ENCODE results near the gene RALGPS1.
"Not testable (repeated sequence)": the region's sequence is repeated elsewhere in the genome, so short reads cannot be mapped to it uniquely, and the experiment has no call there.

The RALGPS1 gene

DNA sequence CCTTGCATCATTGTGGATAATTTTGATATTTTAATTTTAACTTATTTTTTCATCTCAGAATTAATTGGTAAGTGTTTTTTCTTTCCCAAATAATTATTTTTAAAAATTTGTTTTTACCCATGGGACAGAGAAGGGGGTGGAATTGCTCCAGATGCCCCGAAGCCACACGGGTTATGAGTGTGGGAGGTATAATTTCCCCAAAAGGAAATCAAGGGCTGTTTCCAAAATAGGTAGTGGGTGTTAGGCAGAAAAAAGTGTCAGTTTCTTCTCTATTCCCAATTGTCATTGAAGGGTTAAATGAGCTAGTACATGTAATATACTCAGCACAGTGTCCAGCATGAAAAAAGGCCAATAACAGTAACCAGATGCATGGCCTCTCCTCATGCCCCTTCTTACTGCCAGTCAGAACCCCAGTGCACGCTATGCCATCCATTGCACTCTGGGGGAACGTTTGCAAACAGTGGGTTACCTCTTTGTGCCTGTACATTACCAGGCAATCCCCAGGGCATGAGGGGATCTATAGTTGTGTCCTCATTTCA lies 244.3 kb downstream of the RALGPS1 start:
- DNase-seq (ENCODE audit: low read depth): no peak

DNA sequence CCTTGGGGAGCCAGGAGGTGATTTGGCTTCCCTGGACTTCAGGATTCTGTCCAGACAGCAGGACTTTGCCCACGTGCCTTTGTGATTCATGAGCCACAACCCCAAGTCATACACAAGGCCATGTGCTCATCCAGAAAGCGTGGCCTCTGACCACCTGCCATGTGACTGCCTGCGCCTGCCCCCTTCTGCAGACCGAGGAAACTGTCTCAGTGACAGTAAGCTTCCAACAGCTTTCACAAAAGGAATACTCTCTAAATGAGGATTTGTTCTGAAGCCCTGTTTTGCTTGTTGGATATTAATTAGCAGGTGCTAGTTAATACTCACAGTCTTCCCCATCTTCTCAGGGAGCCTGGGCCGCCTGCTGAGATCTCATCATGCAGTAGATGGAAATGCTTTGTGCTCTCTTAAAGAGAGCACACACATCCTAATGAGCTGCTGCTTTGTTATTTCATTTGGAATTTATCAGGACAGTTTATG lies 244.8 kb downstream of the RALGPS1 start:
- DNase-seq (ENCODE audit: low read depth): no peak

DNA sequence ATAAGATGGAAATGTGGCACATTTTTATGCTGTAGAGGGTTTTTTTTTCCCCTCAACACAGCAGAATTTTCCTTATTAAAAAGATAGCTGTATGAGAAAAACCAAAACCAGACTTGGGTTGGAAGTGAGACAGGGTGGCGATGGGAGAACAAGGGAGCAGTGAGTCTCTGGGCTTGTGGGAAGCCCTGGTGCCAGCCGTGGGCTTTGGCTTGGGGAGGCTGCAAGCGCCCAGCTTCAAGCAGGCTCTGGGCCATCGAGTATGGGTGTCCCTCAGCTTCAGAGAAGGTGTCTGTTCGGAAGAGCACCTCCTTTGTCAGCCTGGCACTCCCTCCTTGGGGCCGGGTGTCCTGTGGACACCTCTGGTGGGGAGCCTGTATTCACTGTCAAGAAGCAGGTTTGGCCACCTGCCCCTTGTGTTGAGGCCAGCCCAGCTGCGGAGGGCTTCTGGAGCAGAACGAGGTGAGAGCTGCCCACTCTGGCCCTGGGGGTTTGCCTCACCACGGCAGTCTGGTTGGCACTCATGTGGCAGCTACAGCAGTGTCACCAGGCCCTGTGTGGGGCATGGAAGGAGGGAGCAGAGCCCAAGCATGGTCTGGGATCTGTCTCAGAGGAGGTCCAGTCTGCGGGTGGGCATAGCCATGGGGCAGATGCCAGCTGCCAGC lies 245.5 kb downstream of the RALGPS1 start:
- DNase-seq (ENCODE audit: low read depth): no peak

DNA sequence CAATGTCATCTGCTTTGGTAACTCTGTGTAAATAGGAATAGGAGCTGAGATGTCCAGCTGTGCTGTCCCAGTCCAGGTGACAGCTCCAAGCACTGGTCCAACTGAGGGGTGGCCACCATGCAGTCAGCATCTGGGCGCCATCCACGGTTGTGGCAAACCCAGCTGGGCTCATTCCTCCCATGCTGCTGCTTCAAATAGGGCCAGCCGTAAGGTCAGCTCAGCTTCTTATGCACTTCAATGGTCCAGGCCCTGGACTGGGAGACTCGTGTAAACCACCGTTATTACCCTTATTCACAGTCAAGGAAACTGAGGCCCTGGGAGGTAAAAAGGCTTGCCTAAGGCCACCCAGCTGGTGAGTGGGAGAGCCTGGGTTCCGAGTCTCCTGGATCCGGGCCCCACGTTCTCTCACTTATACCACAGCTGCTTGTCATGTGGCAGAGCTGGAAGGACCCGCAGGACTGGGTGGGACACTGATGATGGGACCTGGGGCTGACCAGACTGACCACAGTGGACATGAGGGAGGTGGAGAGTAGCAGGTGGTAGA lies 246.6 kb downstream of the RALGPS1 start:
- DNase-seq (ENCODE audit: low read depth): no peak

DNA sequence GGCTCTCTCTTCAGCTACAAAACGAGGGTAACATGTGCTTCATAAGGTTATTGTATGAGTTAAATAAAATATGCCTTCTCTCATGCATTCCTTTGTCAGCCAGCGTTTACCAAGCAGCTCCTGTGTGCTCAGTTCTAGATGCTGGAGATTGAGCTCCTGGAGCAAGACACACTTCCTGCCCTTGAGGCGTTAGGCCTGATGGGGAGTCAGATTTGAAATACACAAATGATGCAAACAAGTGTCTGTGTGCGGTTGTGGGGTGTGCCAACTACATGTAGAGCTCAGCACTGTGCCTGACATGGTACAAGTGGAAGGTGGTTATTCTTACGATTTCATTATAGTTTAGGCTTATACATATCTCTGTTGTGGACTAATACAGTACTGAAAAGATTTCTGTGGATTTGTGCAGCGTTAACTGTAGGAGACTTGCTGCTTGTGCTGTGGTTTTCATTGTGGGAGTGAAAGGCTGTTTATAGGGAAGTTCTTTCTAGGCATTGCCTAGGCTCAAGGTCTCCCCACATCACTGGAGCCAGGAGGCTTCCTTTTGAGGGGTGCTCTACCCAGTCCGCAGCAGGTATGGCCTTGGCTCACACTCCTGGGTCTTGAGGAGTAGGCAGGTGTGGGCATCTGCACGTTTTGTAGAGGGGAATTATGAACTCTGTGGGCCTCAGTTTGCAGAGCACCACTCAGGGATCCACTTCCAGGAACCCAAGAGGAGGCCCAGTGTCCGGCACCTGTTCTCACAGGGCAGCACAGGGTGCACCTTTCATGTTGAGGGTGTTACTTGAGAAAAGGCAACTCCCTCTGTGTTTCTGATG lies 247.7 kb downstream of the RALGPS1 start:
- no peak for DNase-seq (ENCODE audit: low read depth)

DNA sequence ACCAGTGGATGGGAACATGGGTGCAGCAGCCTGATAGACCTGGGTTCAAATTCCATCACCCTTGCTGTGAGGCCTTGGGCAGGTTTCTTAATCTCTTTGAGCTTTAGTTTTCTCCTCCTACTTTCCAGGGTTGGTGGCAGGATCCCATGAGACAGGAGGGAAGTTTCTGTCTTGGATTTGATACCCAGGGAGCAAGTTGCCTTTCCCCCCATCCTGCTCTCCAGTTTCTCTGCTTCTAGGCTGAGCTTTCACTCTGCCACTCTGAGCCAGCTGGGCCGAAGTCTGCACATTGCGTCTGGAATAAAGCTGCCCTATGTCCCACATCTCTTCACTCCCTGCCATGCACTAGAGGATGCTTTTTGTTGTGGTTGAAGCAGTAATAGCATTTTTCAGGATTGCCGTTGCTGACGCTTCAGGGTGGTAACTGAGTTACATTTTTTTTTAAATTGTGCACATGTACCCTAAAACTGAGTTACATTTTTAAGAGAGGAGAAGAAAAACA lies 248.3 kb downstream of the RALGPS1 start:
- DNase-seq (ENCODE audit: low read depth): no peak

DNA sequence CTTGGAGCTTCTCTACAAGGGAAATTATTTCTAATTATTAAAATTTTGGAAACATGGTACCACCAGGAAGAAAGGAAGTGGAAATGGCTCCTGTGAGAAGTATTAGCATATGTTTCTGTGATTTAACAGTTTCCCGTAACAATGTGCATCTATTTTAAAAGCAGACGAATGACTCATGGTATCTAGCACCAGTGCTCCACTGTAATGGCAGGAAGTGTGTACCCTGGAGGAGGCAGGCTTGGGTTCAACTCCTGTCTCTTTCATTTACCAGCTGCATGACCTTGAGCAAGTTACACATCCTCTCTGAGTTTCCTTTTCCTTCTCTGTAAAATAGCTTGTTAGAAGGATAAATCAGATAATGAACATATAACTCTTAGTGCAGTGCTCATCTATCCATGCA lies 248.8 kb downstream of the RALGPS1 start:
- no peak for DNase-seq (ENCODE audit: low read depth)

DNA sequence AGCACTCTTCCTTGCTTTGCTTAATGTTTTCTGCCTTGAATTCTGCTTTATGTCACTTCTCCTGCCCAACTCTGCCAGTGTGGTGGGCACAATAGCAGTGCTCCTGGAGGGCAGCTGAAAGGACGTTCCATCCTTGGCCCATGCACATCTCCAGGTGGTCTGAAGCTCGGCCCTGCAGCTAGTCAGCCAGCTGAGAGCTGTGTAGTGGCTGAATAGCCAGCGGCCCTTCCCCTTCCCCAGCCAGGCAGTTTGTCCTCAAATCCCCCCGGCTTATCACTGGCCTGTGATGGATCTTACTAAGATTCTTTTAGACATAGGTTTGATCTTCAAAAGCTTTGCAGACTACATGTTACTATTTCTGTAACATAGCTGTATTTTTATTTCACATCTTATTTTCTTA lies 250.5 kb downstream of the RALGPS1 start:
- DNase-seq (ENCODE audit: low read depth): no peak

DNA sequence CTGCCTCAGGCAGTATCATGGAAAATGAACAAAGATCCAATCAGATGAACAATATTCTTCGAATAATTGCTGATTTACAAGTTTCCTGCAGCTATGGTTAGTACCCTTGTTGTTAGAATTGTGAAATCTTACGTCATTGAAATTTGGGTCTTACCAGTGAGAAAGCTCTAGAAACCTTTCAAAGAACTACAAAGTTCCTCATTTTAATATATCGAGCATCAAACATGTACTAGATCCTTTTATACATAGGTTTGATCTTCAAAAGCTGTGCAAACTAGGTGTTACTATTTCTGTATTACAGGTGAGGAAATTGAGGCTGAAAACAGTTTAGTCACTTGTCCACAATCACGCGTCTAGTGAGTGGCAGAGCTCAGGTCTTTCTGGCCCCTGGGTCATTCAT lies 251.5 kb downstream of the RALGPS1 start:
- DNase-seq (ENCODE audit: low read depth): no peak

DNA sequence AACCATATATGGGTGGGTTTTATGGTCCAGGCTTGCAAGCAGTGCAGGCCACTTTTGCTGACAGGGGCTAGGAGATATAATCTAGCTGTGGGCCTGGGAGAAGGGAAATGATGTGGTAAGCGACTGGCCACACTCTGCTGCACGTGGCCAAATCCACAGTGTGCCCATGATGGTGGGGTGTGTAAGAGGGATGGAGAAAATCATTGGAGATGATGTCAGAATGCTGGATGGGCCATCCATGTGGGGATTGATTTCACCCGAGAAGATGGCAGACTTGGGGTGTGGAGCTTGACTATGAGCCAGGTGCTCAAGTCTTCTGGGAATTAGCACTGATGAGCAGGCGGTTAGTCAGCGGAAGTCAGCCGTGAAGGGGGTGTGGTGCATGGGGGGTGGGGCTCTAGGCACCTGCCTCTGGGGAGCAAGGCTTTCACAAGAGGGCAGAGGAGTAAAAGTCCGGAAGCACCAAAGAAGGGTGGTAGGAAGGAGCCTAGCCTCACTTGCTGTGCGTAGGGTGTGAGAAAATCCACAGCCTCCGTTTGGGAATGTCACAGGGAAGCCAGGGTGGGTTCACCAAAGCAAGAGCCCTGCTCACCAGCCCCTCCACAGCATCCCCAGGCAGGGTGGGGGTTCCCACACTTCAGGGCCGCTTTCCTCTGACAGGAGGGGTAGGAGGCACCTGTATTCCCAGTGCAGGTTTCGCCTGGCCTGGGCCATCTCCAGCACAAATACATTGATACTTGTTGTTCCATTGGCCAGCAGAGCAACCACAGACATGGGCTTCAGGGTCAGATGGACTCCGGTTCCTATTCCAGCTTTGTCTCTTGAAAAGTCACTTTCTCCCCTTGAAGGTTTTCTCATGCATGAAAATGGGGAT lies 252.3 kb downstream of the RALGPS1 start:
- no peak for DNase-seq (ENCODE audit: low read depth)

DNA sequence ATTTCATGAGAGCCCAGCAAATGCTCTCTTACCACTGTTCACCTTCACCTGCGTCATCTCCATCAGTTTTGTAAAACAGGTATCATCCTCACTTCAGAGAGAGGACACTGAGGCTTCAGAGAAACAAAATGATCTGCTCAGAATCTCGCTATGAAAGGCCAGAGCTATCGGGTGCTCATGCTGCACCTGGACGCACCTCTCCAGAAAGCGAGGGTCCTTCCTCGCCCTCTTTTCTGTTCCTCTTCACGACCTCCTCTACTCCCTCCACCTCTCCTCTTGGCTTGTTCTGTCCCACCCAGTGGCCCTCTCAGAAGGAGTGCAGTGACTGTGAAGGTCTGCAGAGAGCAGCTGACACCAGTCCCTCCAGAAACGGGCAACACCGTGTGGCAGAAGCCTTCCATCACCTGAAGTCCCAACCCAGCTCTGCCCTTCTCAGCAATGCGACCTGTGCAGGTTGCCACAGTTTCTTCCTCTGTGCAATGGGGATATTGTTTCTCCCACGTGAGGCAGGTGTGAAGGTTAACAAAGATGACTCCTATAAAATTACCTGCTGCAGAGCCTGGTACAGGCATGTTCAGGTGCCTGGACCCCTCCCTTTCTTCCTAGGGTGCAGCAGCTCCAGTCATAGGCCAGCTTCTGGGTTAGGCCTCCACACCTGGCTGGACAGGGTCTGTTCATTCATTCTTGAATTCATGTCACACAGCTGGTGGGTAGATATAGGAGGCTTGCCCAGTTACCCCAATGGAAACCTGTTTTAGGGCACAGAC lies 253.2 kb downstream of the RALGPS1 start:
- DNase-seq (ENCODE audit: low read depth): no peak

DNA sequence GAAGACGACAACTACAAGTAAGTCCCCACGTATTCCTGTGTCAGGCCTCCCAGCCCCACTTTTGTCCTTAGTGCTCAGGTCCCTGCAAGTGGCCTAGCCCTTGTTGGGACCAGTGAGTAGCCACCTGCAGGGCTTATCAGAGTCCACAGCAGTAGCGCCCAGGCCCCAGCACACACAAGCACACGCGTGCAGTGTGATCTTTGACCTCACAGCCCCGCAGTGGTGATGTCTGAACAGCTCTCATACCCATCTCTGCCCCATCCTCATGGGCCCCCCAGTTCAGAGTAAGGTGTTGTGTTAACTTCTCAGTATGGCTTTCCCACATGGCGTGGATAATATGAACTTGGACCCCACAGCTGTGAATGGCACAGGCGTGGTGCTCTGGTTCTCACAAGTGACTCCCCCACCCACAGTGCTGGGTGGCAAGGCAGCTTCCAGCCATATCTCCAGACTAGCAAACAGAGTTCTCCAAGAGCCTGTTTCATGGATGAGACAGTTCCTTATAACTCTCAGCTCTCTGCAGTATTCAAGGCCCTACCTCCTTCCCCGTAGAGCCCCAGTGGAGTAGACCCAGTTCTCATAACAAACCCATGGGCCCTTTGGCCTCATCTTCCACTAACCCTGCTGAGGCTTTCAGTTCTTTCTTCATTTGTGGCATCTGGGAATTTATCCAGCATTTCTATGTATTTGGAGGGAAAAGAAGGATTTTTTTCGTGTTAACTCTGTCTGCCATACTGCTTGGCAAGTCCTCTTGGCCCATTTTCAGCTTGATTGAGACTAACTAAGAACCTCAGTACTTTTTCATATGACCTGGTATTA lies 254.4 kb downstream of the RALGPS1 start:
- no peak for DNase-seq (ENCODE audit: low read depth)

DNA sequence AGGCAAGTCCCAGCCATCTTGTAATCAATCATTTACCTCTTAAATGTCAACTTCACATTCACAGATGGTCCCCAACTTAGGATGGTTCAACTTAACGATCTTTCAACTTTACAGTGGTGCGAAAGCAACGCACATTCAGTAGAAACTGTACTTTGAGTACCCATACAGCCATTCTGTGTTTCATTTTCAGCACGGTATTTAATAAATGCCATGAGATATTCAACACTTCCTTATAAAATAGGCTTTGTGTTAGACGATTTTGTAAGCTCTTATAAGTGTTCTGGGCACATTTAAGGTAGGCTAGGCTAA lies 254.9 kb downstream of the RALGPS1 start:
- DNase-seq (ENCODE audit: low read depth): no peak

DNA sequence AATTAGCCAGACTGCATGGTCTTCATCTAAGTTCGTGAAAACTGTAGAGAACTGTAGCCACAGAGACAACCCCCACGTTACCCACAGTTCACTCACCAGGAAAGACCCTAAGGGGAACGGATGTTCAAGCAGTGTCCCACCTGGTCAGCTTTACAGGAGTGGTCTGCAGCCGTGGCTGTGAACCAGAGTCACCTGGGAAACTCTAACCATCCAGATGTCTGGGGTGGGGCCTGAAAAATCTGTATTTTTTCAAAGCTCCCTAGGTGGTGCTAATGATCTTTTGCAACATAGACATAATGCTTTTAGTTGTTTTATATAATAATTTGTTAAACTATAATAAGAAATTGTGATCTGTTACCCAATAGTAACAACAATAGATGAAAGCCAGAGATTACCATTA lies 255.5 kb downstream of the RALGPS1 start:
- DNase-seq (ENCODE audit: low read depth): no peak

DNA sequence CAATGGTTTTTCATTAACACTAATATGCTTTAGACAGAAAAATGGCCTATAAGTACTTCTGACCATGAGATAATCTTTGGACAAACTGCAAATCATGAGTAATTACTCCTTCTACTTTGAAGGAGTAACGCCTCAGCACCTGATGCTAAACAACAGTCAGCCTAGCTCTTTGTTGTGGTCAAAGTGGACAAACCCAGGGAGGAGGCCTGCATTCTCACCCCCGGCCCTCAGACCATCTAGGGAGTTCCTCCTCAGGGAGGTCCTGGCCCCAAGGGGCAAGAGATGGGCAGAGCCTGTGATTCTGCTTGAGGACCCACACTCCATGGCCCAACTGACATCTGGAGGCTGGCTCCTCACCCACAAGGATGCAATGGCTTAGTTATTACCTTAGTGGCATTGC lies 256.1 kb downstream of the RALGPS1 start:
- no peak for DNase-seq (ENCODE audit: low read depth)

DNA sequence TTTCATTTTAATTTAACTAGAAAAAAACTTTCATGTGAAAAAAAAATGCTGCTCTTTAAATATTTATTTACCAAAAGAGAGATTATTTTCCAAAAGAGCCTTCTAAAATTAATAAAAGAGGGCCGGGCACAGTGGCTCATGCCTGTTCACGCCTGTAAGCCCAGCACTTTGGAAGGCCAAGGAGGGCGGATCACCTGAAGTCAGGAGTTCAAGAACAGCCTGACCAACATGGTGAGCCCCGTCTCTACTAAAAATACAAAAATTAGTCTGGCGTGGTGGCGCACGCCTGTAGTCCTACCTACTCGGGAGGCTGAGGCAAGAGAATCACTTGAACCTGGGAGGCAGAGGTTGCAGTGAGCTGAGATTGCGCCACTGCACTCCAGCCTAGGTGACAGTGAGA lies 256.8 kb downstream of the RALGPS1 start:
- not testable (repeated sequence) for DNase-seq (ENCODE audit: low read depth)

DNA sequence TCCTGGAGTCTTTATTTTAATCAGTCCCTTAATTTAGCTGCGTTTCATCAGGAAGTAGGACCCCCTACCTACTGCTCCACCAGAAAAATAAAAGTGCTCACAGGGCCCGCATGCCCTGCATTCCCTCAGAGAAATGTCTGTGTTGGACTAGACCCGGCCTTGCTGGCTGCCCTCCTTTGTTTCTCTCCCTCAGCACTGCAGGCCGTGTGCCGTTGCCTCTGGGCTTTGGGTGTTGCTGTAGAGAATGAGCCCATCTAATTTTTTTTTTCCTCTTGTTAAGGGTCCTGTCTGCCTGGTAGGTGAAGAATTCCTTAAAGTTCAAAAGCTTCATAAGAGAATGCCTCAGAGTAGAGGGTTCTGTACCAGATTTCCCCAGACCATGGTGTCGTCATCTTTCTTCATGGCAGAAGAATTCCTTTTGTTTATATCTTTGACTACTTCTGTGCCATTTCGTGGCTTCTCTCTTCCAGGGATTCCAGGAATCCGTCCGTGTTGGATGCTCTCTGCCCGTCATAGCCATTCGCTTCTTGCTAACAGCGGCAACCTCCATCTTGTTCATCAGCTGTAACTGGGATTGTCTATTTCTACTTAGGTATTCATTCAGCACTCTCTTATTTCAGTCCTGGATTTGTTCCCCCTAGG lies 257.6 kb downstream of the RALGPS1 start:
- DNase-seq (ENCODE audit: low read depth): no peak

DNA sequence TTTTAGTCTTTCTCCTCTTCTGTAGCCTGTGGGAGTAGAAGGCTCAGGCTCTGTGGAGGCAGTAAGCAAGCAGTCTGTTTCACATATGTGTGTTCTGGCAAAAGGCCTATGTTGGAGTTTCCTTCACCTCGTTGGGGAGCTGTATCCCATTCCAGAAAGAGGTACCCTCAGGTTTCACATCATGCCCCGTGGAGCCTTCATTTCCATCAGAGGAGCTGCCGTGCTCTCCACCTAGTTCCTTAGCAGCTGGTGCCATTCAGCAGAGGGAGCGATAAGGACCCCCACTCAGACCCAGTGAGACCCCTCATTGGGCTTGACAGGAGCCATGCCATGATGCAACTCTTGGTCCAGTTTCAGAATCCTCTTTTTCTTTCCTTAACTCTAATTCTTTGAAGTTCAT lies 258.5 kb downstream of the RALGPS1 start:
- no peak for DNase-seq (ENCODE audit: low read depth)

DNA sequence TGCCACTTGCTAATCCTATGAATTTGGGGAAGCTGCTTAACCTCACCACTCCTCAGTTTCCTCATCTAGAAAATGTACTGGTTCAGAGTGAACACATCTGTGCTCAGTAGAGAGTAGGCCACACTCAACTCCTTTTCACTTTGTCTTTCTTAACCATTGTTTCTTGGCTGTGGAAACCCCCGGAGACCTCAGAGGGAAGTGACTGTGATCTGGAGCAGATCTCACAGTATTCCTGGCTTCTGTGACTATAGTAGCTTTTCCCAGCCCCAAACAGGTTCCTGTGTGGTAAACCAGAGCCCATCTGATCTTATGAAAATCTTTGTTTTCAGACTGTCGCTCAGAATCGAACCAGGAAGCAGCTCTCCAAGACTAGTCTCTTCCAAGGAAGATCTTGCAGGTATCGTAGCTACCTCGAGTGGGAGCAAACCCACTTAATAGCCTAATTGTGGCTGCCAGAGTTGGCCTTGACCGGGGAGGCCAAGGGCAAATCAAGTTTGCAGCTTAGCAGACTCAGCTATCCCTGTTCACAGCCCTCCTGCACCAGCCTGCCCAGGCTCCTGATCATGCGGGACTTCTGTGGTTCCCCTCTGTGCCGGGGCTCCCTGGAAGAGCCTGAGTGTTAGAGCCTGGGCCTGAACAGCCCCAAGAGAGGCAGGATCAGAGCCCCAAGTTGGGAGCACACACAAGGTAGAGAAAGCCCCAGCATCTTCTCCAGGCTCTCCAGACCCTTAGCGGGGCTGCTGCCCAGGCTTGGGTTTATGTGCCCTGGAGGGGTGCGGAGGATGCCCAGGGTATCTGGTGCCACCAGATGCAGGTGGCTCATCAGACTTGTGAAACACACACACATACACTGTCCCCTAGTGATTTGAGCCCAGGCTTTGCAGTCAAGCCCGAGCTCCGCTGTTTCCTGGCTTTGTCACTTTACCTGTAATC lies 260.1 kb downstream of the RALGPS1 start:
- no peak for DNase-seq (ENCODE audit: low read depth)

All from stimulated activated CD8-positive, alpha-beta memory T cell treated with anti-CD3 and anti-CD28 coated beads, Interleukin-15, amount 100 ng/mL, for 1 hour (primary cell).